H1 (cell line): Measurements from ENCODE around the gene PCDHGA8. TPM values are rescaled to one million over a fixed set of nuclear protein-coding genes. Genes with fewer than 3 reads are reported as not detected.

Experiments
- CTCF ChIA-PET: fragments of 300-600 bp; sonication (Branson Sonifier 250); formaldehyde crosslinking; loops from one replicate; lab custom pipeline; 2021; ENCODE audit not compliant: partially characterized antibody; lab: Charles Lee
- POLR2A ChIA-PET: fragments of 300-600 bp; sonication (Branson Sonifier 250); formaldehyde crosslinking; loops from one replicate; lab custom pipeline; 2021; ENCODE audit warnings: inconsistent platforms; ENCODE audit not compliant: partially characterized antibody; lab: Charles Lee
- DNase-seq, 2 experiments: peaks; one replicate each; pipeline versions ENCODE4 v3.0.0 to v3.0.0-alpha.2; 2010 to 2022; ENCODE audit warnings: low spot score in 2 of 2, low read depth in 1 of 2, mixed read lengths in 1 of 2
- FAIRE-seq: peaks from 2 replicates; lab custom pipeline; 2011; peaks lifted over from hg19 to GRCh38; lab: Jason Lieb, UNC
- H2AFZ ChIP-seq: 2 replicates; pipeline ENCODE4 v1.8.1; 2012; ENCODE audit warnings: low read length, inconsistent platforms
- H2AK5ac ChIP-seq: 2 replicates; pipeline ENCODE4 v1.6.1; 2013; ENCODE audit warnings: low read depth, low read length
- H2BK120ac ChIP-seq: replicated peaks from 2 replicates; pipeline ENCODE3; 2013; ENCODE audit warnings: low read depth, low read length, inconsistent platforms
- H2BK12ac ChIP-seq: 2 replicates; pipeline ENCODE4 v1.6.1; 2013; ENCODE audit warnings: low read depth, low read length
- H2BK15ac ChIP-seq: 2 replicates; pipeline ENCODE4 v1.6.1; 2013; ENCODE audit warnings: low read length
- H2BK20ac ChIP-seq: 2 replicates; pipeline ENCODE4 v1.6.1; 2013; ENCODE audit warnings: low read length
- H2BK5ac ChIP-seq: 2 replicates; pipeline ENCODE4 v1.6.1; 2013; ENCODE audit warnings: low read depth, low read length
- H3K14ac ChIP-seq: 2 replicates; pipeline ENCODE4 v1.6.1; 2013; ENCODE audit warnings: inconsistent platforms; ENCODE audit not compliant: insufficient read length
- H3K18ac ChIP-seq: 2 replicates; pipeline ENCODE4 v1.6.1; 2013; ENCODE audit warnings: low read length; ENCODE audit errors: extremely low read depth
- H3K23ac ChIP-seq: 2 replicates; pipeline ENCODE4 v1.6.1; 2013; ENCODE audit warnings: inconsistent platforms; ENCODE audit not compliant: insufficient read length
- H3K23me2 ChIP-seq: 2 replicates; pipeline ENCODE4 v1.6.1; 2013; ENCODE audit warnings: low read depth, low read length
- H3K27ac ChIP-seq: 2 replicates; pipeline ENCODE4 v1.6.1; 2011; ENCODE audit warnings: low read depth, low read length, inconsistent platforms
- H3K27me3 ChIP-seq, 4 experiments: replicated peaks in 1 of 4; 1 replicate in 1 of 4; 2 replicates in 3 of 4; pipeline versions ENCODE4 v1.6.1 to v1.8.1; 2011 to 2013; ENCODE audit warnings: low read length in 3 of 4, mild to moderate bottlenecking in 3 of 4, inconsistent platforms in 2 of 4, mixed read lengths in 2 of 4, moderate library complexity in 1 of 4; ENCODE audit not compliant: control insufficient read depth in 3 of 4, insufficient read depth in 3 of 4; ENCODE audit errors: extremely low read depth in 1 of 4
- H3K36me3 ChIP-seq, 4 experiments: 2 replicates each; pipeline versions ENCODE4 v1.6.1 to v1.8.1; 2011 to 2013; ENCODE audit warnings: mild to moderate bottlenecking in 4 of 4, low read length in 3 of 4, moderate library complexity in 2 of 4, control low read depth in 1 of 4, inconsistent platforms in 1 of 4; ENCODE audit not compliant: insufficient read depth in 4 of 4, control insufficient read depth in 2 of 4
- H3K4ac ChIP-seq: replicated peaks from 2 replicates; pipeline ENCODE3; 2013; ENCODE audit warnings: low read length, low read depth, mixed read lengths, inconsistent platforms; ENCODE audit not compliant: insufficient read length
- H3K4me1 ChIP-seq, 4 experiments: replicated peaks in 1 of 4; 1 replicate in 1 of 4; 2 replicates in 3 of 4; pipeline versions ENCODE4 v1.6.1 to v1.8.1; 2011 to 2013; ENCODE audit warnings: low read length in 3 of 4, inconsistent platforms in 2 of 4, mixed read lengths in 1 of 4; ENCODE audit not compliant: insufficient read depth in 4 of 4, control insufficient read depth in 3 of 4
- H3K4me2 ChIP-seq, 2 experiments: 2 replicates each; pipeline versions ENCODE4 v1.6.1 to v1.8.1; 2011 to 2013; ENCODE audit warnings: low read depth in 2 of 2, low read length in 2 of 2, control low read depth in 1 of 2, inconsistent platforms in 1 of 2, mild to moderate bottlenecking in 1 of 2; ENCODE audit not compliant: insufficient read depth in 1 of 2
- H3K4me3 ChIP-seq, 4 experiments: fragments of 200-600, 300-600 bp in 1 of 4; sonication (generic), shearing (Covaris generic), sonication (Bioruptor Twin) in 1 of 4; 2 replicates each; pipeline versions ENCODE4 v1.5.1 to v1.8.1; 2011 to 2016; ENCODE audit warnings: low read length in 4 of 4, low read depth in 3 of 4, control low read depth in 2 of 4, inconsistent platforms in 2 of 4, mild to moderate bottlenecking in 2 of 4, mixed read lengths in 1 of 4, moderate library complexity in 1 of 4; ENCODE audit not compliant: insufficient read depth in 2 of 4; ENCODE audit errors: extremely low read depth in 1 of 4
- H3K56ac ChIP-seq: replicated peaks from 2 replicates; pipeline ENCODE3; 2013; ENCODE audit warnings: low read depth, mild to moderate bottlenecking, mixed read lengths, low read length, inconsistent platforms; ENCODE audit not compliant: insufficient read length
- H3K79me1 ChIP-seq: 2 replicates; pipeline ENCODE4 v1.6.1; 2013; ENCODE audit warnings: low read depth, low read length, control low read depth
- H3K79me2 ChIP-seq, 2 experiments: 2 replicates each; pipeline versions ENCODE4 v1.6.1 to v1.8.1; 2012 to 2013; ENCODE audit warnings: low read length in 2 of 2, mild to moderate bottlenecking in 2 of 2, inconsistent platforms in 1 of 2; ENCODE audit not compliant: insufficient read depth in 2 of 2, control insufficient read depth in 1 of 2
- H3K9ac ChIP-seq, 4 experiments: replicated peaks in 1 of 4; 1 replicate in 1 of 4; 2 replicates in 3 of 4; pipeline versions ENCODE4 v1.6.1 to v1.8.1; 2011 to 2013; ENCODE audit warnings: low read depth in 3 of 4, low read length in 3 of 4, control low read depth in 2 of 4, mild to moderate bottlenecking in 2 of 4, moderate library complexity in 2 of 4, inconsistent platforms in 1 of 4; ENCODE audit errors: extremely low read depth in 1 of 4
- H3K9me3 ChIP-seq, 2 experiments: 2 replicates each; pipeline versions ENCODE4 v1.6.1 to v1.8.1; 2012 to 2013; ENCODE audit warnings: mild to moderate bottlenecking in 2 of 2, moderate library complexity in 2 of 2, control low read depth in 1 of 2, inconsistent platforms in 1 of 2, low read depth in 1 of 2, low read length in 1 of 2, mixed read lengths in 1 of 2; ENCODE audit not compliant: insufficient read depth in 2 of 2
- H4K20me1 ChIP-seq, 2 experiments: replicated peaks in 1 of 2; 2 replicates each; pipeline versions ENCODE3 to v1.8.1; 2011 to 2013; ENCODE audit warnings: inconsistent platforms in 2 of 2, low read length in 2 of 2, mild to moderate bottlenecking in 1 of 2; ENCODE audit not compliant: insufficient read depth in 2 of 2, control insufficient read depth in 1 of 2
- H4K5ac ChIP-seq: 2 replicates; pipeline ENCODE4 v1.6.1; 2013; ENCODE audit warnings: low read length, low read depth, mixed read lengths, inconsistent platforms; ENCODE audit not compliant: insufficient read length
- H4K8ac ChIP-seq: 2 replicates; pipeline ENCODE4 v1.8.0; 2013; ENCODE audit warnings: mild to moderate bottlenecking, moderate library complexity, low read length, inconsistent platforms; ENCODE audit not compliant: insufficient read depth; ENCODE audit errors: extremely low read depth
- H4K91ac ChIP-seq: replicated peaks from 2 replicates; pipeline ENCODE3; 2013; ENCODE audit warnings: low read length, mixed read lengths, inconsistent platforms; ENCODE audit not compliant: insufficient read length
- CTCF ChIP-seq, 3 experiments: IDR thresholded peaks; 1 replicate in 2 of 3; 2 replicates in 1 of 3; pipeline versions ENCODE4 v1.5.1 to v1.6.1; 2011; ENCODE audit warnings: low read length in 3 of 3, mild to moderate bottlenecking in 3 of 3, inconsistent platforms in 2 of 3, low read depth in 1 of 3, moderate library complexity in 1 of 3; ENCODE audit not compliant: insufficient read depth in 1 of 3; ENCODE audit errors: control extremely low read depth in 1 of 3
- GTF2F1 ChIP-seq: IDR thresholded peaks from 2 replicates; pipeline ENCODE4 v1.6.1; 2012; ENCODE audit warnings: low read depth, low read length, improper control_type of control experiment, borderline replicate concordance
- WGBS, 2 experiments: shearing (Covaris generic) in 1 of 2; methylation state at CpG; one replicate each; pipeline versions ENCODE4 v1.1.6 to v1.1.7; 2013 to 2015; ENCODE audit warnings: low lambda C conversion rate in 2 of 2, mixed read lengths in 2 of 2, inconsistent platforms in 1 of 2, low coverage in 1 of 2, missing lambda C conversion rate in 1 of 2; ENCODE audit not compliant: insufficient replicate concordance in 2 of 2, insufficient coverage in 1 of 2, insufficient read length in 1 of 2; ENCODE audit errors: extremely low coverage in 1 of 2, missing lambda C conversion rate in 1 of 2; 5-methylcytosine and 5-hydroxymethylcytosine counted together
- polyA plus RNA-seq, 7 experiments: library from polyadenylated mRNA; depleted of rRNA in 3 of 7; stranded (reverse) in 5 of 7; unstranded in 2 of 7; fragments of >200 nt in 5 of 7; fragments of 200-250 nt in 2 of 7; gene quantifications; 1 replicate in 5 of 7; 2 replicates in 1 of 7; 4 replicates in 1 of 7; pipeline versions ENCODE4 v1.2.1 to v1.2.3, GENCODE V29; 2011 to 2013; ENCODE audit warnings: missing spikeins in 2 of 7, mixed read lengths in 2 of 7
- total RNA-seq: library from RNA; stranded (reverse); fragmentation: NEBNext Ultra II Directional; extraction: Animal tissue kit (Norgen Biotek cat#: 25700); gene quantifications from 2 replicates; pipeline ENCODE4 v1.2.1, GENCODE V29; 2021

The PCDHGA8 gene
- total and polyA plus RNA-seq, 2 of the 8 experiments (the other 6 are each of a cell fraction or from before 2014, with no cell fraction given) = 0.79 to 1.4 TPM

- H3K23ac ChIP-seq = no peak overlapping the region
- H2BK20ac ChIP-seq = no peak overlapping the region
- no peaks in the 10 kb centered on the region; a peak in 2 of 8 replicates for H3K36me3 ChIP-seq
- H3K4ac ChIP-seq = no peak overlapping the region
- no peak overlapping the region for H2AFZ ChIP-seq
- peaks cover 0 to 4% (median under 1%) of the 10 kb centered on the region in 4 experiments; a peak in 1 of 7 replicates for H3K4me1 ChIP-seq
- H3K9me3 ChIP-seq = peaks cover 19 to 28% of the 10 kb centered on the region in 2 experiments; a peak in 3 of 4 replicates
- no peak overlapping the region for H2BK5ac ChIP-seq
- no peak overlapping the region for H3K4me3 ChIP-seq
- no peak overlapping the region for H3K56ac ChIP-seq
- DNase-seq = no peak
- H3K23me2 ChIP-seq = no peaks in the 10 kb centered on the region
- FAIRE-seq = no peak
- H3K14ac ChIP-seq = no peak overlapping the region
- H4K5ac ChIP-seq = no peak overlapping the region
- no peaks in the 10 kb centered on the region for H4K20me1 ChIP-seq
- CTCF ChIA-PET = interaction anchor here (1.3 to 4.8 kb wide), 10 partner anchors 10 to 153 kb away, joined by 4 to 21 read pairs (median 12); partner anchors contain the start of genes PCDHB10, PCDHB14, PCDHB15 and TAF7
- H2BK12ac ChIP-seq = no peak overlapping the region
- H3K27me3 ChIP-seq = no peaks in the 10 kb centered on the region
- H4K8ac ChIP-seq = no peak overlapping the region
- H2BK120ac ChIP-seq = no peak overlapping the region
- no peaks in the 10 kb centered on the region for H3K79me1 ChIP-seq
- no peak overlapping the region for H4K91ac ChIP-seq
- peak in 2 of 3 experiments; percentile 11 to 14; a peak in 2 of 4 replicates for TF ChIP-seq CTCF (IDR thresholded peaks at IDR 0.05; ENCODE audit: control extremely low read depth in 1 of 3, insufficient read depth in 1 of 3, low read depth in 1 of 3, low read length in 3 of 3)
- TF ChIP-seq GTF2F1 = no peak
- no peak overlapping the region for H3K18ac ChIP-seq
- no peak overlapping the region for H2BK15ac ChIP-seq
- 86% methylated on average over 11 of the region's 20 CpGs; no CpG with 5 or more reads in 1 of the 2 experiments for WGBS, 2 experiments
- no peak overlapping the region for H3K27ac ChIP-seq
- H3K4me2 ChIP-seq = no peak overlapping the region
- H3K9ac ChIP-seq = no peak overlapping the region
- H2AK5ac ChIP-seq = no peak overlapping the region
- POLR2A ChIA-PET = no interaction called here
- H3K79me2 ChIP-seq = no peaks in the 10 kb centered on the region
Observed at GRCh38 chr5:141345327-141345726, 47.1 kb upstream of the PCDHGA8 start.
